NCI-H1930 (cell line): ENCODE results near the gene MED15.

Experiments used
- DNase-seq, 2 experiments: peaks; one replicate each; lab custom pipeline; 2025; lab: John Stamatoyannopoulos, UW

MED15 gene

DNA sequence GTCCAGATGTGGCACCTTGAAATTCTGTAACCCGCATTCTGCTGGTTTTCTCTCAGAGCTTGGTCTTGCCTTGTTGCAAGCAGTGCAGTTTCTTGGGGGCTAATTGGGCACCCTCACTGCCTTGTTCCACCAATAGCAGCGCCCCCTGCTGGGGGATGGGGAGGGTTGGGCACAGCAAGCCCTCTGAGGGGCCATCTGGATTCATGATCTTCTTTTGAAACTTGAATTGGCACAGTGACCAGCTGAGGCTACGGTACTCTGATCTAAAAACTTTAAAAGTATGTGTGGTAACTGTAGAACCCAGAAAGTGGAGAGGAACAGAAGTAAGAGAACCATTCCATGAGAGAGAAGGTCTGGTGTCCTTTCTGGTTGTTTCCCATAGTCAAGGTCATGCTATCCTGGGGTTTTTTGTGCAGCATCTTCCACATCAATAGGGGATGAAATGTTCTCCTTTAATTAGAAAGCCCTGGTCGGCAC, 64.2 kb downstream of the MED15 start:
- peak; percentile 24 to 45 for DNase-seq

DNA sequence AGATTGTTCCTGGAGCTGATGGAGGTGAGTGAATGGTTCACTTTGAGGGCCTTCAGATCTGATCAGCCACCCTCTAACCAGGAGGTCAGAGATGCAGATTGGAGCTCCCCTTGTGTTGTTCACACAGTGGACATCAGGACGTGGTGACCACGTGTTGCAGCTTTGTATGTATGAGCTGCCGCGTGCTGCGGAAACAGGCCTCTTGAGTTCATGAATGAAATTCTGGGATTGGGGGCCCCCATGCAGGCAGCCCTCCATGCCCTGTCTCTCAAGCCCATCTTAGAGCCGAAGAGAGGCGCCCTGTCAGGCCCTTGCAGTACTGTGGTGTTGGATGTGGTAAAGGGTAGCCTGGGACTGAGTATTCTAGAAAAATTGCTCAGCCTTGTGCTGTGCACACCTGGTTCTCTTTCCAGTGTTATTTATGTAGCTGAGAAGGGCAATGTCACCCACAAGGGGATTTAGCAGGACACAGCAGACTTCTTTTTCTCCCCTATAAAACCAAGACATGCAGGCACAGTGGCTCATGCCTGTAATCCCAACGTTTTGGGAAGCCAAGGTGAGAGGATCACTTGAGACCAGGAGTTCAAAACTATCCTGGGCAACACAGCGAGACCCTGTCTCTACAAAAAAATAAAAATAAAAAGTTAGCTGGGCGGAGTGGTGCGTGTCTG, 64.9 kb downstream of the MED15 start:
- DNase-seq = no peak

DNA sequence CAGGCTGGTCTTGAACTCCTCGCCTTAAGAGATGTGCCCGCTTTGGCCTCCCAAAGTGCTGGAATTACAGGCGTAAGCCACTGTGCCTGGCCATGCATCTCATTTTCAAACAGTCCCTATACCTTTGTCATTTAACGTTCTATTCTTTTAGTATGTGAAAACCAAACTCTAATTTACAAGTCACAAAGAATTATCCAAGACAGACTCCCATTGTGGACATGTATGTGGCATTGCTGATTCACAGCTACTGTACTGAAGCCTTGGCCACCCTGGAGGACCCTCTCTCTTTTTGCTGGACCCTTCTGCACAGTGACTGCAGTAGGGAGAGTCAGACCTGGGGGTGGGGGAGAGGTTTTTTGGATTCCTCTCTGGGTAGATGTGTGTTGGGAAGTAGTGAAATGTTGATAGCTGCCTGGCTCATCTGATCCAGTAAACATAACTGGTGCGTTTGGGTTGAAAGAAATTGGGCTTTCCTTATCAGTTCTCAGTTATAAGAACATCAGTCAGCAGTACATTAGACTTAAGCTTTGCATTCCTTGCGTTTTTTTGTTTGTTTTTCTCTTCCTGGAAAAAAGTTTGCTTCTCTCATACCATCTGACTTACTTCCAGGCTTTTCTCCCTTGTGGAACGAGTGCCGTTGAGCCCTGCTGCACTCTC, 65.9 kb downstream of the MED15 start:
- DNase-seq = no peak

DNA sequence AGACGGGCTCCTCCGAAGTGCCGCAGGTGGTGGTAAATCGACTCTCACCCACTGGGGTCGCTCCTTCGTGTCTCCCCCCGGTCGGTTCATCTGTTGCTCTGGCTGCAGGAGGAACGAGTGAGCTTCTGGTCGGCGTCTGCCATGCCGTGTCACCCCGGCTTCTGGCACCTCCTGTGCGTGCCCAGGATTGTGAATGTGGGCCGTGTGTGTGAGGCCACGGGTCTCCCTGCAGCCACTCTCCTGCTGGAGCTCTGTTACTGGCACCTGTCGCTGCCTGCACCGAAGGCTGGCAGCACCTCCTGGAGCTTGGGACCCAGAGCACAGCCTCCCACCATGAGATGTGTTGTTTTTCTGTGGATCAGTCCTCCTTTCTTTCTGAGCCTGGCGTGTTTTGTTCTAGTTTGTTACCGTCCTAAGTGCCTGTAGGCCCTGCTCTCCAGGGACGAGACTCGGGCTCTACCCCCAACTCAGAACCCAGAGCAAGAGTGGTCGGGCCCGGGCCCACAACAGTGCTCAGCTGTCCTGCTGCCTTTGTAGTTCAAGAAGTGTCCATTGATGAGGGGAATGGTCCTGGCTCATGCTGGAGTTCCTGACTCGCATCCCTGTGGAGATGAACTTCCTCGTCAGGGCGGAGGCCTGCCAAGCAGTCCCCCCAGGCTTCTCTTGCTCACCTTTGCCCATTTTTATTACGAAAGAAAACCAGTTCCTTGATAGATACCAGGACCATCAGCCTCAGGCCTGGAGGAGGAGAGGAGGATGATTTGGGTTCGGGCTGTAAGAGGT, 66.6 kb downstream of the MED15 start:
- DNase-seq = no peak

DNA sequence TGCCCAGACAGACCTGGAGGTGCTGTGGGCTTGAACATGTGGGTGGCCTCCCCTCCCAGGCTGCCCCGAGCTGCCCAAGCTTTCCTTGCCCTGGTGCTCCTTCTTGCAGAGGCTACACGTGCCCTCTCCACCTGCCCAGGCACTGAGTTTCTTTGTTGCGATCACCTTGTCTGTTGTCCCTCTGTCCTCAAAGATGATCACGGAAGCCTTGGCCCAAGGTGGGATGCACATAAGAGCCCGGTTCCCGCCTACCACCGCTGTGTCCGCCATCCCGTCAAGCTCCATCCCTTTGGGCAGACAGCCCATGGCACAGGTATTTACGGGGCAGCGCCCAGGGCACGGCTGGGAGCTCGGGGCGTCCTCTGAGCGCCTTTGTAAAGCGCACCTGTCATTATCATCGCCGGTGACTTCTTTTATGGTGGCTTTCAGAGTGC, 67.5 kb downstream of the MED15 start:
- no peak for DNase-seq

DNA sequence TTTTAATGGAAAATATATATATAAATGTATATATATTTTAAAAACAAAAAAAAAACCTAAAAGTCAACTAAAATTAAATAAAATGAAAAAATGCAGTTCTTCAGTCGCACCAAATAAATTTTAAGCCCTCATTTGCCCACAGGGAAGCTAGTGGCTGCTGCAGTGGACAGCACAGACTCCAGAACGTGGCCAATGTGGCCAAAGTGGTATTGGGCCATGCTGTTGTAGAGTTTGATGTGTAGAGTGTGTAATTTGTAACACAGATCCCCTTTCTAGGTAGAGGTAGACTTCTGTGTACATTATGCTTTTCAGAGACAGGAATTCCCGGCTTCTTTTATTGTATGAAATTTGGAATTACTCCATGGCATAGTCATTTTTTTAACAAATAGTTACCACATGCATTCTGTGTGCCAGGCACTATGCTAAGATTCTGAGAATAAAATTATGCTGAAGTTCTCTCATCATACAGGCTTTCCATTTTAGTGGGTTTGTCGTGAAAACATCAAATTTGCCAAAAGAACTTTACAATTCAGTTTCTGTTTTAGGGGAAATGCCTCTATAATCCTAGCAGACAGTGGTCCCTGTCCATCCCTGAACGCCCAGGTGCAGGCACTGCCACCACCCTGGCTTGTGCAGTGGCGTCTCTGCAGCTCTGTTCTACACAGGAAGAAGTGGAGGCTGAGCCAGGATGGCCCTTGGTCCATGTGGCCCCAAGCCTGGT, 68.5 kb downstream of the MED15 start:
- DNase-seq = no peak

DNA sequence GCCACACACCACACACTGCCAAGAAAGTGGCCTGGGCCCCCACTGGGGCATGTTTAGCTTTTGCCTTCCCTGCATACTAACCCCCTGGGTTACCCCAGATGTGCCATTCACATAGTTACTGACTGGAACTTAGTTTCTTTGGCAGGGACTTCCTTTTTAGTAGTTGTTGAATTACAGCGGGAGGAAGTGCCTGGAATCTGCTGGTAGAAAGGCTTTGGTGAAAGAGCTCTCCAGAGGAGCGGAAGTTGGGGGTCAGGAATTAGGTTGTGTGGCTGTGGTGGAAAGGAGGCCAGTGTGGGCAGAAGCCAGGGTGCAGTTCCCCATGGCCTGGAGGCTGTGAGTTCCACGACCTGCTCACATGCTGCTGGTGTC, 69.0 kb downstream of the MED15 start:
- DNase-seq = no peak

DNA sequence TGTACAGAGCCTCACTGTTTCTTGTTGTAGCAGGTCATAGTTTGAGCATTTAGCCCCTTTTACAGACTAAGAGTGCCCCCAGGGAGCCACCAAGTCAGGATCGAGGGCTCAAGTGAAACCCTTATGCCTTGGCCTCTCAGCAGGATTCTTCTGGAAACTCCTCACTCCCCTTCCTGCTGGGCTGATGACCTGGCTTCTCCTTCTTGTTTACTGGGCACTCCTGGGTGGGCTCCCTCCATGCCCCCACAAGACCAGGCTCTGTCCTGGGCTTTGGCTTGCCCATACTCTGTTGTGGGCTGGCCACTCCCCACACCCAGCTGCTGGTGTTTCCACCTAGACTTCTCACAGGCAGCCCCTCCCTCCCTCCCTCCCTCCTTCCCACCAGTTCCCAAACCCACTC, 69.6 kb downstream of the MED15 start:
- no peak for DNase-seq

DNA sequence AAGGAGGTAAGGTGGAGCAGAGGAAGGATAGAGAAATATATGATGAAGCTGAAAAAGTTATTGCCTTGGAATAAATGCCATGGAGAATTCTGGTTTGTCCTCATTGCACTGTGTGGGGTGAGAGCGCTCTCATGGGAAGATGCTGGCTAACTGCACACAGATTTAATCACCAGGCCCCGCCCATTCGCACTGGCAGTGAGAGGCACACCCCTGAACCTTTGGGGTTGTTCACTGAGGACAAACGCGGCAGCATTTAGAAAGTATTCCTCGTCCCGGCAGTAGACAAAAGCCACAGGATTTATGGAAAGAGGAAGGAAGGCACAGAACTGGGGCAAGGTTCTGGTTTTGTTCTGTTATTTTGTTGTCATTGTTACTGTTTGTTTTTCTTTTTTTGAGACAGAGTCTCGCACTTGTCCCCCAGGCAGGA, 70.2 kb downstream of the MED15 start:
- DNase-seq = no peak

DNA sequence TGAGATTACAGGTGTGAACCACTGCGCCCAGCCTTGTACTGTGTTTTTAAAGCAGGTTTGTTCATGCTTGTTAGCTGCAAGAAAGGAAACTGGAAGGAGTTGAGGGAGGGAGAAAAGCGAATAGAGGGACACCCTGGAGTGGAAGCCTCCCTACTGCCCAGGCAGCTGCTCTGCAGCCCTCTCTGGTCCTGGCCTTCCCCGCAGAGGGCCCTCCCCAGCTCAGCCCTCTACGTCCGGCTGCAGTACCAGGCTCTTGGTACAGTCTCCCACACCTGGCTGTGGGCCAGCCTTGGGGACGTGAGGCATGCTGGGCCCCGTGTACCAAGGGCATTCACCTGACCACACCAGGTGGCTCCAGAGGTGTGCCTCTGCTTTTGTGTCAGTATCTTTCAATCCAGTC, 70.8 kb downstream of the MED15 start:
- DNase-seq = no peak

DNA sequence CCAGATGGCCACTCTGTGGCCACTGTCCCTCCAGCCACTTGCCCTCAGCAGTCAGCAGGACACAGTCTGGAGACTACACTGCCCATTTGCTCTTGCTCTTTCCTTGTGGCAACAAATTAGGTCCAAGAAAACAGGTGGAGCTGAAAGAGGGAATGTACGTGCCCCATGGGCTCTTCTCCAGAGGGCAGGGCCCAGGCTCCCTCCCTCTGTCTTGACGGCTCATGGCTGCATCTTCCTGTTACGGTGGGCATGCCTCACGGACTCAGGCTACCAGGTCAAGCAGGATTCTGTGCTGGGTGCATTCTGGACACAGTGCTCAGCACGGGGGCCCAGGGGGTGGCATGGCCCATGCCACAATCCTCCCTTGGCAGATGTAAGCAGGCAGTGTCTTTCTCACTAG, 71.3 kb downstream of the MED15 start:
- no peak for DNase-seq

DNA sequence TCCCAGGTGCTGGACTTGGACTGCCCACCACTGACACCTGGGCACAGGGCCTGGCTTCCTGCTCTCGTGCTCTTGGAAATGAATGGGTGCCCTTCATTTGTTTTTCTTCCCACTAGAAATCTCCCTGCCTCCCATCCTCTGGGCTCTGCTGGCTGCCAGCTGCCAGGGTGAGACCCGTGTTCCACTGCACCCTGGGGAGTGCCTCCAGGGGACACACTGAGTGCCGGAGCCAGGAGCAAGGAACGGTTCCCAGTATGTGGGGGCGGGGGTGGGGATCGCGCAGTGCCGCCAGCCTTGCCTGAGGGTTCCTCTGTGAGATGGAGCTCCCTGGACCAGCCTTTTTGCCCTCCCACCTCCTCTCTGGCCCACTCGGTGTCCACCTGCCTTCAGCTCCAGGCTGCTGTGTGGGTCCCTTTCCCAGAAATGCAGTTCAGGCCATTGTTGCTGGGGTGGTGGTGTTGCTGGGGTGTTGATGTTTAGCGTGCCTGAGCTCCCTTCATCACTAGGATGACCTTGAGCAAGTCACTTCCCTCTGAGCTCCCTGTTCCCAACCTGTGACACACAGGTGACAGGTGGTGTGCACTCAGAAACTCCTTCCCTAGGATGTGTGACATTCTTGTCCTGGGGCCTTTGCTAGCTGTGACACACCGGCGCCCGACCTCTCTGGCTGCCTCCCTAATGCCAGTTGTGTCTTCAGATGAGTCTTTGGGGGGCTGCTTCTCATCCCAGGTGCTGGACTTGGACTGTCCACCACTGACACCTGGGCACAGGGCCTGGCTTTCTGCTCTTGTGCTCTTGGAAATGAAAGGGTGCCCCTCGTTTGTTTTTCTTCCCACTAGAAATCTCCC, 72.1 kb downstream of the MED15 start:
- no peak for DNase-seq

DNA sequence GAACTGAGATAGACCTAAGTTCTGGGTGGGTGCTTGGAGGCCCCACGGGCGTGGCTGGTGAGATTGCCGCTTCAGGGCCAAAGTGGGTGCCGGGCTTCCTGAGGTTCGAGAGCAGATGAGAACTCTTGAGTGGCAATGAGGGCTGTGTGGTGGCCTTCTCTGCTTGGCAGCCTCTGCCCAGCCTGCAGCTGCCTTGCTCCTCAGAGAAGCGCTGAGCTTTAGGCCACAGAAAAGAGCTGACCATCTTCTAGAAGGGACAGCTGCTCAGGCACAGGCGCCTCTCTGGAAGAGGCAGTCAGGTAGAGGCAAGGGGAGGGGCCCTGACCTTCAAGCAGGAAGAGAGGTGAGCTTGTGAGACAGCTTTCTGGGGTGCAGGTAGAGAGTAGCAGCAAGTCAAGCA, 72.8 kb downstream of the MED15 start:
- DNase-seq = no peak

DNA sequence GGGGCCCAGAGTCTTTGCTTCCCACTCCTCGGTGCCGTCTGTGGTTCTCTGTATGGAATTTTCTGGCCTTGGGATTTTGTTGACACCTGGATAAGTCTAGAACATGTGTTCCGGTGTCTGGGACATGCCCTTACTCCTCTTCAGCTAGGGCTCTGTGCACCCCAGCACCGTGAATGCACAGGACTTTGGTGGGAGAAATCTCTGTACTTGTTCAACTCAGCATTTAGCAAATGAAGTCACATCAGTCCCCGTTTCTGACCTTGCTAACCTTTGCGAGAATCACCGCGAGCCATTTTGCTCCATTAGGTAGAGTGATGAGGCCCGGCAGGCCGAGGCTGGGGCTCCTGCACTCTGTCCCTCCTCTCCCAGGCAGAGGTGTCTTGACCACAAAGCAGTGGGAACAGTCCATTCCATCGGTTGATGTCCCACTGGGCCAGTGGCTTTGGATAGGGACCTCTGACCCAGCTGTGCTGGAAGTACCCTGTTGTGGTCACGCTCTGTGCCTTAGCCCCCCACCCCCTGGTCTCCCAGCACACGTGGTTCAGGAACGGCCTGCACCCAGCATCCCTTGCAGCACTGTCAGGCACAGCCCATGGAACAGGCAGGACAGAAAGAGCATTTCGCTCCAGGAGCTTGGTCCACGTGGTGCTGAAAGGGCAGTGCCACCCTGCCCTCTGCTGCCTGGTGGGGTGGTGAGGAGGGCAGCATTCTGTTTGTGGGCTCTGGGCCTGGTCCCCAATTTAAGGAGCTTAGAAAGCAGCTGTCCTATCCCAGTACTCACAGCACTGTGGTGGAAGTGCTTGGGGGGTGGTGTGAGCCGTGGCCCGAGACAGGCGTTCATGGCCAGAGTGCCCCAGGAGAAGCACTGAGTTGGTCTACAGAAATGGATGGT, 73.4 kb downstream of the MED15 start:
- DNase-seq = no peak

DNA sequence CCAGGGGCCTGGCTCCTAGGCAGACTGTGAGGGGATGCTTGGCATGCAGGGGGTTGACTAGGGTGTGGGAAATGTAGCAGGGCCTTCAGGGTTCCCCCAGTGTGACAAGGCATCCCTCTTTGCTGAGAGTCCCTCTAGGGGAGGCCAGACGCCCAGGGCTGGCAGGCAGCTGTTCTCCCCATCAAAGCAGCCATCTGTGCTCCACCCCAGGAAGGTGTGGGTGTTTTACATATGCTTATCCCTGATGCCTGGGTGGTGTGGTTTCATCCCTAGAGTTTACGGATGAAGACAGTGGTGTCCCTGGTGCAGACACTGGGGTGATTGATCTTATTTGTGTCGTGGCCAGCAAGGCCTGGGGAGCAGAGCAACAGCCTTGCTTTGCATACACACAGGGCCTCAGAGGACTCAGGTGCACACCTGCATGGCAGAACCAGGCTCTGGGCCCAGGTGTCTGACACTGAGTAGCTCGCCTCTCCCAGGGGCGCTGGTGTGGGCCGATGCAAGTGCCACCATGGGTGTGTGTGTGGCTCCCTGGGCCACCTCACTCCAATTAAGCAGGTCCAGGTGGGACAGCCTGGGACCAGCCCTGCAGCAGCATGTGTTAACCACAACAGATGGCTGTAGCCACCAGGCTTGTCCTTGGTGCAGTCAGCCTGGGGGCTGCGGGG, 74.2 kb downstream of the MED15 start:
- DNase-seq = no peak

DNA sequence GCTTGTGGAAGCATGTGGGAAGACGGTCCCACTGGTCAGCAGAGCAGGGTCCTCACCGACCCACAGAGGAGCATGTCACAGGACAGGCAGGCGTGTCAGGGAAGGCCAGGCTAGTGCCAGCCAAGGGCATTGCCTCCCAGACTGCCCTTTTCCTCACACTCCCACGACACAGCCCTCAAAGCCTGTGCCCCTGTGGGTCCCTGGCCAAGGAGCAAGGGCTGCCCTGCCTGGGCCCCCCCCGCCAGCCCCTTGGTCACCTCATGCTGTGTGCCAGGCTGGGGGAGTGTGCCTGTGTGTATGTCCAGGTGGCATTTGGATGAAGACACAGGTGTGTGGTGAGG, 74.7 kb downstream of the MED15 start:
- no peak for DNase-seq

DNA sequence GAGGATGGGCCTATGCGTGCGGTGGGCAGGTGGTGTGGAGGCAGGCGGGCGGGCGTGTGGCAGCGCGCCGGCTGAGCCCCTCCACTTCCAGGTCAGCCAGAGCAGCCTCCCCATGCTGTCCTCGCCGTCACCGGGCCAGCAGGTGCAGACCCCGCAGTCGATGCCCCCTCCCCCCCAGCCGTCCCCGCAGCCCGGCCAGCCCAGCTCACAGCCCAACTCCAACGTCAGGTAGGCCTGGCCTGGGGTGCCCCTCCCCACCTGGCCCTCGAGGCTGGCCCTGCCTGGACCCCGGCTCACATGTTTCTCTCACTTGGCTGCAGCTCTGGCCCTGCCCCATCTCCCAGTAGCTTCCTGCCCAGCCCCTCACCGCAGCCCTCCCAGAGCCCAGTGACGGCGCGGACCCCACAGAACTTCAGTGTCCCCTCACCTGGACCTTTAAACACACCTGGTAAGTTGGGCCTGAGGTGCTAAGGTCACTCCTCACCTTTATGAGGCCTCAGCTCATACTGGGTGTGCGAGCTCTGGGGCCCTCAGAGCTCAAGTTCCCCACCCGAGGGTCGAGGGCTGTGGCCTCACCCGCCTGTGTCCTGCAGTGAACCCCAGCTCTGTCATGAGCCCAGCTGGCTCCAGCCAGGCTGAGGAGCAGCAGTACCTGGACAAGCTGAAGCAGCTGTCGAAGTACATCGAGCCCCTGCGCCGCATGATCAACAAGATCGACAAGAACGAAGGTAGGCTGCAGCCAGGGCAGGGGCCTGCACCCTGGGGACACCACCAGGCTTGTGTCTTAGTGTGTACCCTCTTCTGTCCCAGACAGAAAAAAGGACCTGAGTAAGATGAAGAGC, 75.3 kb downstream of the MED15 start:
- no peak for DNase-seq

DNA sequence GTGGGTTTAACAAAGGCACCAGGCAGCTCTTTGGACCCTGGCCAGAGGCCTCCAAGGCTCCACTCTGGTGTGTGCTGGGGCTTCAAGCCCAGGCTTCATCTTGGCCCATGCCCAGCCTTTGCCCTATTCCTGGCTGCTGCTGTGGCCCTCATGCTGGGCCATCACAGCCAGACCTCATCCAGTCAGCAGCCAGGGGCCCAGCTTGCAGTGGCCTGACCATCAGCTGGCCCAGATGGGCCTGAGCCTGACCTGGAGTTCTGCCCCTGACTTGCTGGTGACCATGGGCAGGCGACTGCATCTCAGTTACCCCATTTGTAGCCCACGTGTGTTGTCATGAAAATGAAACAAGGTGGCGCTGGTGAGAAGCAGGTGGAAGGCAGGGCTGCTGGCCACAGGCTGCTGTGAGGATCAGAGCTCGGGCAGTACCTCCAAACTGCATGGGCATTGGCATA, 76.1 kb downstream of the MED15 start:
- no peak for DNase-seq
